HG02763 (cell line): Measurements from ENCODE around the gene EI24.
"Not testable (repeated sequence)": the region's sequence is repeated elsewhere in the genome, so short reads cannot be mapped to it uniquely, and the experiment has no call there.

Source experiments
- ATAC-seq: cut with Tn5 transposase; IDR thresholded peaks from one replicate; pipeline ENCODE4 v1.9.1; 2021; ENCODE audit warnings: mild to moderate bottlenecking, moderate library complexity; ENCODE audit not compliant: unreplicated experiment

The EI24 gene

GRCh38 chr11:125568970-125569914 lies at the start of gene EI24:
Gene EI24, plus strand, starts transcription at chr11:125569477. Its CDS starts 3,051 bp downstream, at chr11:125572528.
- peak; percentile 97 for ATAC-seq

GRCh38 chr11:125519860-125520834 lies 49.1 kb upstream of the EI24 start:
- no peak for ATAC-seq

GRCh38 chr11:125525303-125525702 lies 44.0 kb upstream of the EI24 start:
- no peak for ATAC-seq

GRCh38 chr11:125532668-125533067 lies 36.6 kb upstream of the EI24 start:
- ATAC-seq, result no peak

DNA sequence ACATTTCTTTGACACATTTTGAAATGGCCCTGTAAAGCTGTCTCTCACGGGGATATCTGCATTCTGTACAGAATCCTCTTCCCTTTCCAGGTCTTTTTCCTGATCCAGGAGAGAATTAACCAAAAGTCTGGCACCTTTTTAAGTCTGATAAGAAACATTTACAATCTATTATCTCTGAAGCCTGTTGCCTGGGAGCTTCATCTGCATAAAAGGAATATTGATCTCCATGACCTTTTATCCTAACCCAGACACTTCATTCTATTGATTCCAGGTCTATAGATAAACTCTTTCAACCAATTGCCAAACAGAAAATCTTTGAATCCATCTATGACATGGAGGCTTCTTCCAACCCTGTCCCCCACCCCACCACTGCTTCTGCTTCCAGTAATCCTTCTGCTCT lies 33.7 kb upstream of the EI24 start:
- no peak for ATAC-seq

- not testable (repeated sequence) for ATAC-seq
Observed at GRCh38 chr11:125536834-125537233, 32.4 kb upstream of the EI24 start.

- no peak for ATAC-seq
Observed at GRCh38 chr11:125542709-125543108, 26.6 kb upstream of the EI24 start.

GRCh38 chr11:125550780-125551179 lies 18.5 kb upstream of the EI24 start:
- ATAC-seq, result no peak

DNA sequence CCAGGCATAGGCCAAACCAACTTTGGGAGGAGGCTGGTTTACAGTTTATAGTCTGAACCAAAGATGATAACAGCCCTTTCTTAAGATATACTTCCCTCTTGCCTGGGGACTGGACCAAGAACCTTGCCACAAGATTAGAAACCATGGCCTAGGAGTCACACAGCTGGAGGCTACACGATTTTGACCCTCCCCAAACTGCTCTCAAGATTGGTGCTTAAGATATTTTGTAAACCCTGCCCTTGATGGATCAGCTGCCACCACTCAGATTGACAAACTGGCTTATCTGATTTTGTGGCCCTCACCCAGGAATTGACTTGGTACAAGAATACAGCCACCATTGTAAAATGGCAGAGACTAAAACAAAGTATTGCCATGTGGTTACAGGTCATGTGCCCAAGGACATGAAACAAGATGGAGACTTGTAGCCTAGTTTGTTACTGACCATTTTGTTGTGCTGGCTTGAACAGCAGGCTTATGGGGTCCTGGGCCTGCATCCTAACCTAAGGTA lies 17.4 kb upstream of the EI24 start:
- no peak for ATAC-seq

DNA sequence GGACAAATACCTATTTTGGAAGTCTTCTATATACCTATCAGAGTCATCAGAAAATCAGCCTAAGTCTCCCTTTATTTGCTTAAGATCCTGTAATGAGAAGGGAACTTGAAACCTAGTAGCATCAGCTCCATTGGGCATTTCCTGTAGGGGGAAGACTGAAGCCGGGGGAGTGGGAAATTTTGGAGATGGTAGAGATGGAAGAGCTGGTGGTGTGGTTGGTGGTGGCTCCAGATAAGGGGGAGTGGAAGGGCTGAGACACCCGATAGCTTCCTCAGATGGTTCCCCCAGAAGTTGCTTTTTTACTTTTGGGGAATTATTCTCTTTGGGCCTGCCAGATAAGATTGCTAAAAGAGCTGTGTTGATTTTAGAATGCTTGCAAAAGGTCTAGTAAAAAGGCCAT lies 16.4 kb upstream of the EI24 start:
- no peak for ATAC-seq

- ATAC-seq, result no peak
Observed at GRCh38 chr11:125553357-125553756, 15.9 kb upstream of the EI24 start.

GRCh38 chr11:125554038-125554437 lies 15.2 kb upstream of the EI24 start:
- no peak for ATAC-seq

- no peak for ATAC-seq
Observed at GRCh38 chr11:125559888-125560287, 9.4 kb upstream of the EI24 start.

- ATAC-seq, result no peak
Observed at GRCh38 chr11:125561924-125562323, 7.4 kb upstream of the EI24 start.

DNA sequence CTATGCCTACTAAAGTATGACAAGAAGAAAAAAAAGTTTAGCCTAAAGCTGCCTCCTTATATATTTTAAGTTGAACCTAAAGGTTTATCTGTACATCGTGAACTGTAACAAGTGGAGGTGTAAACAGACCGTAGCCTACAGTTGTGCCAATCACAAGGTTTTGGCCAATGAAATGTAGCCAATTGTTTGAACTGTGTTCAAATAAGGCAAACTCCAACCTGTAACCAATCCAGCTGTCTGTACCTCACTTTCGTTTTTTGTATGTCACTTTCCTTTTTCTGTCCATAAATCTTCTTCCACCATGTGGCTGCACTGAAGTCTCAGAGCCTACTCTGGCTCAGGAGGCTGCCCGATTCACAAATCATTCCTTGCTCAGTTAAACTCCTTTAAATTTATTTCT lies 6.8 kb upstream of the EI24 start:
- ATAC-seq, result no peak

- ATAC-seq, result no peak
Observed at GRCh38 chr11:125564357-125564756, 4.9 kb upstream of the EI24 start.

DNA sequence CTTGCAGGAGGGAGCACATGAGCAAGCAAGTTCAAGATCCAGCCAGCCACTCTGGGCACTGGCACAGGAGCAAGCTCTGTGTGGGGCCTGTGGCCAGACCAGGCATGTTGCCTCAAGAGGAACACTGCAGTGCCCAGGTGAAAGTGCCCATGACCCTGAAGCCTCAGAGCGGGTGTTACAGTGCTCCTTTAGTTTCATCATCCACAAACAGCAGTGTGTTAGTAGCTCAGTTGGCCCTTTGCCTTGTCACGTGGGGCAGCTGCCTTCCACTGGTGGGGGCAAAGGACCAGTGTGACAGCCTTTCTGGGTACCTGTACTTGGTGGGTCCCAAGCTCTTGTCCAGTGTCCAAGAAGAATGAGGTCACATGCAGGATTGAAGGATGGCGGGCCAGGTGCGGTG lies 3.0 kb upstream of the EI24 start:
- no peak for ATAC-seq

DNA sequence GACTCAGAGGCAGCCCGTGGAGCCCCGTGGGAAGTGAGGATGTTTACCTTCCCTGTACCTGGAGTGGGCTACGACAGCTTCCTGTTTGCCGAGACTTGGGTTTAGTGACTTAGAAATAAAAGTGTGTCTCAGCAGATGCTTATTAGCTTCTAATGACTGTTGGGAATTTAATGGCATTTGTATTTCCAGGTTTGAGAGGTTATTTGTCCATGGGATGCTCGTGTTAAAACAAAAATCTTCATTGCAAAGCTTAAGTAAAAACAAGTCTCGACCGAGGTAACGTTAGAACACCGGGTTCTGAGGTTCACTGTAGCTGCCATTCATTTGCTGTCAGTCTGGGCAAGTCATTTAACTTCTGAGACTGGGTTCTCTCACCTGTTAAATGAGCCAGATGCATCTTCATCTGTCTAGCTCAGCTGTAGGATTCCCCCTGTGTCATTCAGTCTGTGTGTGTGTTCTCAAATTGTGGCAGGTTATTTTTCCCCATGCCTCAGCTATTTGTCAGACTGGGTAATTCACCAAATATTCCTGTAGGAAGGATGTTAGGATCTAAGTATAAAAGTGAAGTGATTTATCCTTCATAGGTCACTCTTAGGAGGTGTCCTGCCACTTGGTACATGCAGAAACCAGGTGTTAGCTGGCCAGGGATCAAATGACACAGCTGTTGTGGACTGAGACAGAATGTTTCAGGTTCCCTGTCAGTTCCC lies 791 bp downstream of the EI24 start:
- no peak for ATAC-seq

DNA sequence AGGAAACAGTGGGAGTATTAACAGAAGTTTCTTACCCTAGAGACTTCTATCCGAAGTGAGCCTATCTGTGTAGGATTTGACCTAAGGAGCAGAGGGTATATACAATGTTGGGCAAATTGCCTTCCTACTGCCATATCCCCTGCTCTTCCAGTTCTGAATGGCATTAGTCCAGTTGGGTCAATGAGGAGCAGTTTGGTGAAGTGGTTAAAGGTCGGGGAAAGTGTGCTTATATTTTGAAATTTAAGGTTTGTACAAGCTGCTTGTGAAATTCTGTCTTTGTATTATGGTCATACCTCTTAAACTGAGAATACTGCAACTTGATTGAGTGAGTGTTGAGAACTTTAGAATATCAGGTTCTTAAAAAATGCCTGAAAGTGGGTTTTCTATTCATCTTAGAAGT lies 1.7 kb downstream of the EI24 start:
- ATAC-seq, result no peak

DNA sequence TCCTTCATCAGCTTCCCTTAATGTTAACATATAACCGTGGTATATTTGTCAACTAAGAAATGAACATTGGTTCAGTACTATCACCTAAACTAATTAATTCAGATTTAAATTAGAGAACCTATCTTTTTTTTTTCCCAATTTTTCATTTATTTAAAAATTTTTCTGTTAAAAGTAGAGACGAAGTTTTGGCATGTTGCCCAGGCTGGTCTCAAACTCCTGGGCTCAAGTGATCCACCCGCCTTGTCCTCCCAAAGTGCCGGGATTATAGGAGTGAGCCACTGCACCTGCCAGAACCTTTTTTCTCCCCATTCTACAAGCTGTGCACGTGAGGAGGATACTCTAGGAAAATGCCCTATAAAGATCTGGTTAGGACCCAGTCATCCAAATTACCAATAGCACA lies 3.6 kb downstream of the EI24 start:
- no peak for ATAC-seq

DNA sequence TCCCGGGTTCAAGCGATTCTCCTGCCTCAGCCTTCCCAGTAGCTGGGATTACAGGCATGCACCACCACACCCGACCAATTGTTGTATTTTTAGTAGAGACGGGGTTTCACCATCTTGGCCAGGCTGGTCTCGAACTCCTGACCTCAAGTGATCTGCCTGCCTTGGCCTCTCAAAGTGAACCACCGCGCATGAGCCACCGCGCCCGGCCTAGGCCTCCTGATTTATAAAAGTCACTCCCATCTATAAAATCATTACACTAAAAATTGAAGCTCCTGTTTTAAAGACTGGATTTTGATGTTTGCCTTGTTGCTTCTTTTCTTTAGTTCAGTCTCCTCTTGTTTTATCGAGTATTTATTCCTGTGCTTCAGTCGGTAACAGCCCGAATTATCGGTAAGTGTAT lies 7.9 kb downstream of the EI24 start:
- not testable (repeated sequence) for ATAC-seq
